Mesenteric fat pad (tissue), 1 donor: ENCODE data around the gene OPA1. TPM values are rescaled to one million over a fixed set of nuclear protein-coding genes. Genes with fewer than 3 reads are reported as not detected.
"Not testable (repeated sequence)": the region's sequence is repeated elsewhere in the genome, so short reads cannot be mapped to it uniquely, and the experiment has no call there.

Experiments used
- DNase-seq: peaks from one replicate; pipeline ENCODE4 v3.0.0-alpha.2; 2020; ENCODE audit warnings: low spot score
- total RNA-seq: library from RNA; stranded (reverse); fragmentation: NEBNext Ultra II Directional; extraction: Animal tissue kit (Norgen Biotek cat#: 25700); gene quantifications from one replicate; pipeline ENCODE4 v1.2.1, GENCODE V29; 2021
- donor health status: DM: yes; HTN: yes; CAD: no.

OPA1 gene
- total RNA-seq, 1 donor from 2014 or later = 69.3 TPM

DNA sequence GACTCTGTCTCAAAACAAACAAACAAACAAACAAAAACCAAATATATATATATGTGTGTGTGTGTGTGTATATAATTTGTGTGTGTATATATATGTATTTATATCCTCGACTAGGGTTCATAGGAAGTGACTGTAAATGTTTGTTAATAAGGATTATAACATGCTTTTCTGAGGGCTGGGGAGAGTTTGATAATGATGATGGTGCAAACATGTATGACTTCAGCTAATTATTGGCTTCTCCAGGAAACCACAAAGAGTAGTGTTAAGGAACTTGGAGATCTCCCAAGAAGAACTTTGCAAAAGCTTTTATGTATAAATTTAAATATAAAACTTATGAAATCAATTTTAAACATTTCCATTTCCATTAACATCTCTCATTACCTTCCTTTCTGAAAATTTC lies 3.9 kb upstream of the OPA1 start:
- DNase-seq = no peak

DNA sequence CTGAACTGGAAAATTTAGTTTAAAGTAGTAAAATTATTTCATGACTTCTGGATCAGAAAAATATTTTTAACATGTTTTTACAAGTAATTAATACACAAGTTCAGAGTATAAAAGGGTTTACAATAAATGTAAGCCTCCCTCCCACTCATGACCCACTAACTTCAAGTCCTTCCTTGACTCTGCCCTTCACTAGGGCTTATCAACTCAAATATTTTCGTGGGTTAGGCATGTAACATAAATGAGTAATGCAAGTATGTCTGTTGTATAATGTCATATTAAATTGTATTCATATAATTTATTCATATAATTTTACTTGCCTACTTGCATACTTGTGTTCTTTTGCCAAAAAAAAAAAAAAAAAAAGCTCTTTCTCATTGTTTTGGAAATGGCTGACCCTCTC lies 3.4 kb upstream of the OPA1 start:
- DNase-seq = no peak

- no peak for DNase-seq
Observed at GRCh38 chr3:193590088-193590856, 2.7 kb upstream of the OPA1 start.

DNA sequence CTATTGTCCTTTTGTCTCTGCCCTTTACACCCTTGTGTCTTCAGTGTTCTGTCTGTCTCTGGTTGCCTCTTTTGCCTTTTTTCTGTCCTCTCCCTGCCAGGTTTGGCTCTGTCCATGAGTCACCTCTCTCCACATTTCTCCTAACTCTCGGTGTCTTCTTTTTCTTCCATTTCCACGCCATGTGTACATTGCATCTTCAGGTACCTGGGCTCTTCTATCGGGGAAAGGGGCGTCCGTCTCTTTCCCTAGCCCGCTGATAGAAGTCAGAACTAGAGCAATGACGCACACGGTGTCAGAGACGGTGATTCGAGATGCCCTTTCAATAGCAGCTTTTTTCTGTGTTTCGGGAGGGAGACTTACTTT lies 641 bp downstream of the OPA1 start:
- no peak for DNase-seq

DNA sequence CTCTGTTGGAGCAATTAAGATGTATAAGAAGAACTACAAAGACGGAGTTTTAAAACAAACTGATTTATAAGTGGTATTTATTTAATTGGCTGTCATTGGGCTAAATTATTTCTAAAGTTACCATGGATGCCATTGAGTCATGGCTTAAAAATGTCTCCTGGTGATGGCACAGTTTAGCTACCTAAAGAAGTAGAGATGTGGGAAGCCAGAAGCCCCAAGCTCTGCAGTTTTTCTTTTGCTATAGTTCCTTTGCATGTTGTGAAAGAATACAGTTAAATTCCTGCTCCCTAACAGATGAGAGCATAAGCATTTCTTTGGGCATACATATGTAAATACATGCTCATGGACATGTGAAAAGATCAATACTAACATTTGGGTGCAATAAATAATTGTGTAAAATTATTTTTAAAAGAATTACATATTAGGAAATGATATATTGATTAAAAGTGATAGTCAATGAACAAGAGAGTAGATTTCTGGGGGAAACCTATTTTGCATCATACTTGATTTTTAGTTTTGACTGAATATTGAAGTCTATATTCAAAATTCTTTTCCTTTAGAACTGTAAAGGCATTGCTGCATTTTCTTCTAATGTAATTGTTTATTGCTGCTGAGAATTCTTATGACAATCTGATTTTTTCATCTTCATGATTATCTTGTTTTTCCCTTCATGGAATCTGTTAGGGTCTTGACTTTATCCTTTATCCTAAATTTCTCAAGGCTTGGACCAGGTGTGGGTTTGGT lies 2.1 kb downstream of the OPA1 start:
- DNase-seq = no peak

GRCh38 chr3:193595939-193596487 lies 3.0 kb downstream of the OPA1 start:
- no peak for DNase-seq

GRCh38 chr3:193598202-193598601 lies 5.2 kb downstream of the OPA1 start:
- no peak for DNase-seq

DNA sequence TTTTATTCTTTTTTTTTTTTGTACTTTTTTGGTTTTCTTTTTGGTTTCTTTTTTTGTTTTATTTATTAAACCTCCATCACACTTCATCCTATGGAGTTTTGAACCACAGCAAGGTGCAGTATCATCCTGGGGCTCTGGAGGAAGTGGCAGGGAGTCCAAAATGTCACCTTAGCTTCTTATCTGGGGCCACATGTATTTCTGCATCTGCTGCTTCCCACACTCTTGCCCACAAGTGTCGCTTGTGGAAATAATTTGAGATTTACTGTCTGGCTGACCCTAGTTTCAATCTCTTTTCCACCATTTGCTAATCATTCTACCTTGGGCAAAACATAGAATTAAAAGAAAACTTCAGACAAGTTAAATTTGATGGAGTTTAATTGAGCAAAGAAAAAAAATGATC lies 6.4 kb downstream of the OPA1 start:
- DNase-seq = no peak

DNA sequence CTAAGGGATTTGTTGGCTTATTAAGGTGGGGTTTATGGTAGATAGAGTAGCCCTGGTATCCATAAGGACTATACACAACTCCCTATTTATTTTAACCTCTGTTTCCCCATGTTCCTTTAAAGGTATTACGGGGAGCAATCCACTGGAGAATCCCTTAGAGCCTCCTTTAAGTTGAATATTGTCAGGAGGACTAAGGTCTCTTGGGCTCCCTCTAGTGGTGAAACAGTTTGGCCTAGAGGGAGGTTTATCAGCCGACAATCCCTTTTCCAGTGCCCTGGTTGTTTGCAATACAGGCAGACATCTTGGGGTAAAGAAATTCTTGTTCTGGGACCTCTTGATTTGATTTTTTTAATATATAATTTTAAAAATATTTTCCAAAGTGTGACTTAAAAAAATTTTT lies 12.9 kb downstream of the OPA1 start:
- no peak for DNase-seq

DNA sequence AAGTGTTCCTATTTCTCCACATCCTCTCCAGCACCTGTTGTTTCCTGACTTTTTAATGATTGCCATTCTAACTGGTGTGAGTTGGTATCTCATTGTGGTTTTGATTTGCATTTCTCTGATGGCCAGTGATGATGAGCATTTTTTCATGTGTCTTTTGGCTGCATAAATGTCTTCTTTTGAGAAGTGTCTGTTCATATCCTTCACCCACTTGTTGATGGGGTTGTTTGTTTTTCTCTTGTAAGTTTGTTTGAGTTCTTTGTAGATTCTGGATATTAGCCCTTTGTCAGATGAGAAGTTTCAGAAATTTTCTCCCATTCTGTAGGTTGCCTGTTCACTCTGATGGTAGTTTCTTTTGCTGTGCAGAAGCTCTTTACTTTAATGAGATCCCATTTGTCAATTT lies 13.9 kb downstream of the OPA1 start:
- not testable (repeated sequence) for DNase-seq

DNA sequence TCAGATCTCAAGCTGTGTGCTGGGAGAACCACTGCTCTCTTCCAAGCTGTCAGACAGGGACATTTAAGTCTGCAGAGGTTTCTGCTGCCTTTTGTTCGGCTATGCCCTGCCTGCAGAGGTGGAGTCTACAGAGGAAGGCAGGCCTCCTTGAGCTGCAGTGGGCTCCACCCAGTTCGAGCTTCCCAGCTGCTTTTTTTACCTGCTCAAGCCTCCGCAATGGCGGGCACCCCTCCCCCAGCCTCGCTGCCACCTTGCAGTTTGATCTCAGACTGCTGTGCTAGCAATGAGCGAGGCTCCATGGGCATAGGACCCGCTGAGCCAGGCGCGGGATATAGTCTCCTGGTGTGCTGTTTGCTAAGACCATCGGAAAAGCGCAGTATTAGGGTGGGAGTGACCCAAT lies 17.5 kb downstream of the OPA1 start:
- not testable (repeated sequence) for DNase-seq

DNA sequence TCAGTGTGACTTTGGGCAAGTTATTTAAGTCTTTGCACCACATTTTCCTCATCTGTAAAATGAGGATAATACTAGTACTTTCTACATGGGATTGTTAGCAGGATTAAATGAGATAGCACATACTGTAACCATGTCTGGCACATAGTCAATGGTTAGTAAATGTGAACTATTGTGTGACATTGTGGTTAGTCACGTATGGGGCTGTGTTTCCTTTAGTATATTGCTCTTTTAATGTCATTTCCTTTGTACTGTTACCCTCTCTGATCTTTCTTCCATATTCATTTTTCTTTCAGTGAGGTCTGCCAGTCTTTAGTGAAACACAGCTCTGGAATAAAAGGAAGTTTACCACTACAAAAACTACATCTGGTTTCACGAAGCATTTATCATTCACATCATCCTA lies 21.4 kb downstream of the OPA1 start:
- DNase-seq = no peak

- DNase-seq = no peak
Observed at GRCh38 chr3:193617628-193618027, 24.6 kb downstream of the OPA1 start.

DNA sequence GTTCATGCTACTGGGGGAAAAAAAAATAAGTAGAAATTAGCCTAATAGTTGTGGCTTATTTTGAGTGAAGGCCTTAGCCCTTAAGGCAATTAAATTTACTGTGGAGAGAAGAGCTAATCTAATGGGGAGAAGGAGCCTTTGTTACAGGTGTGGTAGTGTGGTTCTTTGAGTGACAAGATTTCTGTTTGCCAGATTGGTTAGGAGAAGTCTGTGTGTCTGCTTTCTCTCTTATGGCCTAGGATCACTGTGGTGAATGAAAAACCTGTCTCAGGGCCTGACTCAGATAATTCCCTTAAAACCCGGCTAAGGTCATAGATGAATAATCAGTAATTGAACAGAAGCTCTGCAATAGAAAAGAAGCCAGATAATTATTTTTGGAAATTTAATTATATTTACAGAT lies 27.0 kb downstream of the OPA1 start:
- no peak for DNase-seq

DNA sequence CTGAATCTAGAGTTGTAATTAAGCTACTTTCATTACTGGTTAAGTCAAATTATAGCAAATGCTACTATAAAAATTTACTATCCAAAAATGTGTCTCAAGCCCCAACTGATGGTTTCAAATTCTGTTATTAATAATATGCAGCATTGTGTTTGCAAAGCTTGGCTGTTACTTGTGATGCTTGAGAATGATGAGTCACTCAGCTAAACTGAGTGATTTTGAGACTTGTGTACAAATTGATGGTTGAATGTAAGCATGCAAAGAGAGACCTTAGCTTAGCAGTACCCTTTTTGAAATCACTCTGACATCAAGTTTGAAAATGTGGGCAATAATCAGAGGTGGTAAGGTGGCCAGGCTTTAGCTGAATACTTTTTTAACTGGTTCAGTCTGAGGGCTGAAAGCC lies 27.6 kb downstream of the OPA1 start:
- no peak for DNase-seq

DNA sequence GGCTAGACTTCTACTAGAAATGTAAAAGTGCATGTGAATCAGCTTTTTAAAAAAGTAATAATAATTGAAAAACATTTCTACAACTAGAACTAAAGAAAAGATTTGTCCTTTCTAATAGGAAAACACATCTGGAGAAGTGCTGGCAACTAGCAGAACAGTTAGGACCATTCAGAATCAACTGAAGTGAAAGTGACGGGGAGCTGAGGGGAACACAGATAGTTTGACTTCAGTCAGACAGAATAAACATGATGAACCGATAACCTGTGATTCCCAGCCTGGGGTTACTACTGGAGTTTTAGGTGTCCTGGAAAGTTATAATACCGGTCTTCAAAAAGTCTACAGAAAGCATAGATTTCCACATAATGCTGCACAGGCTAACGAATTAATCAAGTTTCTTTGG lies 28.1 kb downstream of the OPA1 start:
- DNase-seq = no peak

DNA sequence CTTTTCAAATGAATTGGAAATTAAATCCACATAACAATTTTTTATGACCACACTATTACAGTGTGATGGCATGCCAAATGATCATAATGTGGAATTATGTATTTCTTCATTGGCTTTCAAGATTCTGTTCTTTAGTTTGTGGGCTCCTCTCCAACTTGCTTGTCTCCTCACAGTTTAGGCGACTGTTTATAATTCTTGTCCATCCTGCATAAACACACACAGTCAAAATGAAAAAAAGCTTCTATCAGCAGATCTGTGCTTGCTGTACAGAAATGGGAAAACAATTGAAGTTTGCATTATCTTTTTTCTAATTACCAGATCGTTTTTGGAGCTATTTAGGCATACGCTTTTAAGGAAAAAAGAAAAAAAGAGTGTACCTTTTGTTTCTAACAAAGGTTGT lies 37.0 kb downstream of the OPA1 start:
- DNase-seq = no peak

DNA sequence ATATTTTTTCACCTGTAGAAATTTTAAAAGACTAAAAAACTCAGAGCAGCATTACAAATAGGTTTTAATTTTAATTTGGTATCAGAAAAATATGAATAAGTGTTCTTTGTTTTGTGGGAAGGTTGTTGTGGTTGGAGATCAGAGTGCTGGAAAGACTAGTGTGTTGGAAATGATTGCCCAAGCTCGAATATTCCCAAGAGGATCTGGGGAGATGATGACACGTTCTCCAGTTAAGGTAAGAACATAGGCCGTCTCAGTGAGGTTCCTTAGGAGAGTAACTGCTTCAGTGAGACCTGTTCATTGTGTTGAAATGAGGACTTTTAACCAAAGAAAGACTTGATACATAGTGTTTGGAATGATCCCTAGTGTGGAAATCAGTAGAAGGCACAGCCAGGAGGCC lies 44.8 kb downstream of the OPA1 start:
- DNase-seq = no peak

- DNase-seq = no peak
Observed at GRCh38 chr3:193638833-193639232, 45.8 kb downstream of the OPA1 start.

DNA sequence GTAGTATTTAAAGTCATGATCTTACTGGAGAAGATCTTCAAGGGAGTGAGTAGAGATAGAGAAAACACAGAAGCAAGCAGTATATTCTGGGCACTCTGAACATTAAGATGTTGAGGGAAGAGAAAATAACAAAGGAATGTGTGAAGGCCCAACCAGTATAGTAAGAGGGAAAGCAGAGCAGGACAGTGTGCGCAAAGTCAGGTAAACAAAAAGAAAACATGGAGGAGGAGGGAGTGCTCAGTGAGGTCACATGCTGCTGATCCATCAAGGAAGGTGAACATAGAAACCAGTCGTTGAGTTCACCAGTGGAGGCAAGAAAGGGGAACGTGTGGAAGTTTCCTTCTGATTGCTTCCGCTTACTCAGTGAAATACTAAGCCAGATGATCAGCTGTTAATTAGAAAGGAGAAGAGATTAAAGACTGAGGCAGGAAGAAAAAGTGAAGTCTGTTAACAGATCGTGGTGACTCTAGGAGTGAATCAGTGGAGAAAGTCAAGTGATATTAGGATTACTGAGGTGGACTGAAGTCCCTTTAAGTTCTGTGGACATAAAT lies 47.2 kb downstream of the OPA1 start:
- no peak for DNase-seq

GRCh38 chr3:193640728-193641439 lies 47.9 kb downstream of the OPA1 start:
- DNase-seq = no peak

GRCh38 chr3:193641440-193641775 lies 48.4 kb downstream of the OPA1 start:
- DNase-seq = no peak
